CD4-positive, alpha-beta T cell (primary cell): ENCODE data around the gene GALNT12. TPM values are rescaled to one million over a fixed set of nuclear protein-coding genes. Genes with fewer than 3 reads are reported as not detected.

Experiments used
- ATAC-seq: fragments of 200-7000 bp; cut with Tn5 transposase; one replicate; pipeline ENCODE4 v1.10.0; 2022; ENCODE audit warnings: mild to moderate bottlenecking; ENCODE audit not compliant: poor library complexity
- CTCF ChIA-PET: fragments of 350-600 bp; sonication (Branson Sonifier 250); formaldehyde crosslinking; loops from one replicate; lab custom pipeline; 2021; ENCODE audit warnings: antibody characterized with exemption, inconsistent platforms; lab: Charles Lee
- POLR2A ChIA-PET: fragments of 350-600 bp; sonication (Branson Sonifier 250); formaldehyde crosslinking; loops from one replicate; lab custom pipeline; 2021; ENCODE audit warnings: antibody characterized with exemption, inconsistent platforms; lab: Charles Lee
- DNase-seq, 14 experiments: peaks; one replicate each; pipeline ENCODE4 v3.0.0-alpha.2; 2013 to 2020; ENCODE audit warnings: mixed read lengths in 2 of 14
- H3K27ac ChIP-seq, 2 donors: one replicate each; pipeline versions ENCODE4 v1.5.1 to v1.7.0; 2013; ENCODE audit warnings: low read length in 2 of 2, low read depth in 1 of 2, mild to moderate bottlenecking in 1 of 2
- H3K27me3 ChIP-seq, 2 experiments: 1 replicate in 1 of 2; 2 replicates in 1 of 2; pipeline versions ENCODE4 v1.6.1 to v1.7.0; 2013; ENCODE audit warnings: low read length in 2 of 2, control low read depth in 1 of 2, mild to moderate bottlenecking in 1 of 2, moderate library complexity in 1 of 2; ENCODE audit not compliant: insufficient read depth in 2 of 2, control insufficient read depth in 1 of 2
- H3K36me3 ChIP-seq: one replicate; pipeline ENCODE4 v1.6.1; 2013; ENCODE audit warnings: low read length, control low read depth; ENCODE audit not compliant: insufficient read depth
- H3K4me1 ChIP-seq: one replicate; pipeline ENCODE4 v1.6.1; 2013; ENCODE audit warnings: low read length, control low read depth; ENCODE audit not compliant: insufficient read depth
- H3K4me3 ChIP-seq: one replicate; pipeline ENCODE4 v1.5.1; 2013; ENCODE audit warnings: mild to moderate bottlenecking, low read length, moderate library complexity
- H3K9me3 ChIP-seq, 2 experiments: 1 replicate in 1 of 2; 2 replicates in 1 of 2; pipeline versions ENCODE4 v1.6.1 to v1.7.0; 2013; ENCODE audit warnings: low read length in 2 of 2, mild to moderate bottlenecking in 2 of 2, control low read depth in 1 of 2, moderate library complexity in 1 of 2; ENCODE audit not compliant: control insufficient read depth in 1 of 2, insufficient read depth in 1 of 2
- H3K27ac Mint-ChIP-seq: one replicate; pipeline ENCODE4 v1.8.0; 2020; ENCODE audit warnings: mixed read lengths
- H3K27me3 Mint-ChIP-seq: one replicate; pipeline ENCODE4 v1.8.0; 2021; ENCODE audit warnings: mixed read lengths
- H3K36me3 Mint-ChIP-seq: one replicate; pipeline ENCODE4 v1.8.0; 2021; ENCODE audit warnings: low read depth, mixed read lengths
- H3K4me1 Mint-ChIP-seq: one replicate; pipeline ENCODE4 v1.8.0; 2021; ENCODE audit warnings: low read depth, mixed read lengths
- H3K4me3 Mint-ChIP-seq: one replicate; pipeline ENCODE4 v1.8.0; 2020; ENCODE audit warnings: mild to moderate bottlenecking, mixed read lengths
- H3K9me3 Mint-ChIP-seq: one replicate; pipeline ENCODE4 v1.8.0; 2020; ENCODE audit warnings: mixed read lengths
- intact Hi-C, 2 experiments: fragments of 100-400 bp; cut with DNase I in 1 of 2; cut with micrococcal nuclease in 1 of 2; formaldehyde crosslinking; loops; one replicate each; pipeline versions ENCODE4 v1.15.1 to v1.9.0; 2023 to 2025; cut with DNase I, micrococcal nuclease
- total RNA-seq, 174 experiments: library from RNA in 2 of 174; stranded (reverse) in 2 of 174; gene quantifications; one replicate each; pipeline ENCODE4 v1.2.3 and lab custom pipeline; 2021 to 2026
- TF ChIP-seq, protein P1 (sequence below): fragments of 200-600 bp; IDR thresholded peaks from one replicate; pipeline ENCODE4 v1.8.0; 2022; ENCODE audit warnings: antibody characterized with exemption, mild to moderate bottlenecking

Gene GALNT12
- total RNA-seq, 2 experiments from 2014 or later: 8.7 to 11.5 TPM

DNA sequence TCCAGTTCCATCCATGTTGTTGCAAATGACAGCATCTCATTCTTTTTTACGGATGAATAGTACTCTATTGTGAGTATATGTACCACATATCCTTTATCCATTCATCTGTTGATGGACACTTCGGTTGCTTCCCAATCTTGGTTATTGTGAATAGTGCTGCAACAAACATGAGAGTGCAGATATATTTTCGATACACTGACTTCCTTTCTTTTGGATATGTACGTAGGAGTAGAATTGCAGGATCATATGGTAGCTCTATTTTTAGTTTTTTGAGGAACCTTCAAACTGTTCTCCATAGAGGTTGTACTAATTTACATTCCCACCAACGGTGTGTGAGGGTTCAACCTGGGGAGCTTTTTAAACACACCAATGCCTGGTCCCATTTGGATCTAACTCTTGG, 22.3 kb downstream of the GALNT12 start:
- ATAC-seq (no peak), DNase-seq (no peak)
- Mint-ChIP-seq H3K27me3 (no peaks in the 10 kb centered on the region), H3K4me3 (no peak overlapping the region), H3K4me1 (no peaks in the 10 kb centered on the region), H3K36me3 (peaks cover 44% of the 10 kb centered on the region), H3K27ac (no peak overlapping the region), H3K9me3 (no peaks in the 10 kb centered on the region)
- H3K4me1 ChIP-seq: no peaks in the 10 kb centered on the region
- no peak overlapping the region for H3K4me3 ChIP-seq
- H3K9me3 ChIP-seq: no peaks in the 10 kb centered on the region
- POLR2A ChIA-PET: no interaction called here
- intact Hi-C loops: no loop called here
- CTCF ChIA-PET: no interaction called here
- peaks cover 8% of the 10 kb centered on the region for H3K36me3 ChIP-seq
- H3K27ac ChIP-seq: no peak overlapping the region
- TF ChIP-seq, protein P1, sequence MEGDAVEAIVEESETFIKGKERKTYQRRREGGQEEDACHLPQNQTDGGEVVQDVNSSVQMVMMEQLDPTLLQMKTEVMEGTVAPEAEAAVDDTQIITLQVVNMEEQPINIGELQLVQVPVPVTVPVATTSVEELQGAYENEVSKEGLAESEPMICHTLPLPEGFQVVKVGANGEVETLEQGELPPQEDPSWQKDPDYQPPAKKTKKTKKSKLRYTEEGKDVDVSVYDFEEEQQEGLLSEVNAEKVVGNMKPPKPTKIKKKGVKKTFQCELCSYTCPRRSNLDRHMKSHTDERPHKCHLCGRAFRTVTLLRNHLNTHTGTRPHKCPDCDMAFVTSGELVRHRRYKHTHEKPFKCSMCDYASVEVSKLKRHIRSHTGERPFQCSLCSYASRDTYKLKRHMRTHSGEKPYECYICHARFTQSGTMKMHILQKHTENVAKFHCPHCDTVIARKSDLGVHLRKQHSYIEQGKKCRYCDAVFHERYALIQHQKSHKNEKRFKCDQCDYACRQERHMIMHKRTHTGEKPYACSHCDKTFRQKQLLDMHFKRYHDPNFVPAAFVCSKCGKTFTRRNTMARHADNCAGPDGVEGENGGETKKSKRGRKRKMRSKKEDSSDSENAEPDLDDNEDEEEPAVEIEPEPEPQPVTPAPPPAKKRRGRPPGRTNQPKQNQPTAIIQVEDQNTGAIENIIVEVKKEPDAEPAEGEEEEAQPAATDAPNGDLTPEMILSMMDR: no peak
- H3K27me3 ChIP-seq: no peaks in the 10 kb centered on the region

DNA sequence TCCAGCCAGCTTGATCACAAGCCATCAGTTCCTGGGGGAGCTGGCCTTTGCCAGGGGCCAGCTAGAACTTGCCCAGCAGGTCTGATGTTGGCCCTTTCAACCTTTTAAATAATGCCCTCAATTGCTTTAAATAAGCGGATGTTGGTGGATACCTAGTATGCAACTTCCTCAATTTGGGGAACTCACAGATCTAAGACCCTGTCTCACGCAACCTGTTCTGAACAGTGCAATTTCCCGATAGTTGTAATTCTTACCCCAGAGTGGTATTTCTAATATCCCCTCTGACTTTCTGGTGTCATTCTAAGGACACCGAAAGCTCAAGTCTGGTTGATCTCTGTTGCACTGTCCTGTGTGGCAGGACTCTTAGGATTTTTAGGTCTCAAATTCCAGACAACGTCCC, 23.1 kb downstream of the GALNT12 start:
- ChIA-PET POLR2A (no interaction called here), CTCF (no interaction called here)
- H3K27me3 ChIP-seq: no peaks in the 10 kb centered on the region
- Mint-ChIP-seq H3K9me3 (no peaks in the 10 kb centered on the region), H3K4me3 (no peak overlapping the region), H3K27me3 (no peaks in the 10 kb centered on the region), H3K36me3 (peaks cover 52% of the 10 kb centered on the region), H3K27ac (no peak overlapping the region), H3K4me1 (no peaks in the 10 kb centered on the region)
- no peak for ATAC-seq
- no peaks in the 10 kb centered on the region for H3K4me1 ChIP-seq
- H3K4me3 ChIP-seq: no peak overlapping the region
- no peaks in the 10 kb centered on the region for H3K9me3 ChIP-seq
- TF ChIP-seq, protein P1: no peak
- no peak for DNase-seq
- intact Hi-C loops: no loop called here
- H3K36me3 ChIP-seq: peaks cover 8% of the 10 kb centered on the region
- H3K27ac ChIP-seq: no peak overlapping the region

DNA sequence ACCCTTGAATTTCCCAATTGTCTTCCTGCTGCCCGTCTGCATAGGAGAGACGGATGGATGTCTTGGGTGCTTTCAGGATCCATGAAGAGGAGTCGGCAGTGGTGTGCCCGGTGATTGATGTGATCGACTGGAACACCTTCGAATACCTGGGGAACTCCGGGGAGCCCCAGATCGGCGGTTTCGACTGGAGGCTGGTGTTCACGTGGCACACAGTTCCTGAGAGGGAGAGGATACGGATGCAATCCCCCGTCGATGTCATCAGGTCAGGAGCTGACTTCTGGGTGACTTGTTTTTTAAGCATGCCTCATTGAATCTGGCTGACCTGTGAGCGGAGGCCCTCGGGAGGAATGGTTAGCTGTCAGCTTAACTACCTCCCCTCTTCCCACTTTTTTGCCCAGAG, 24.2 kb downstream of the GALNT12 start:
- no peak overlapping the region for H3K4me3 ChIP-seq
- no peaks in the 10 kb centered on the region for H3K4me1 ChIP-seq
- no peak overlapping the region for H3K27ac Mint-ChIP-seq
- H3K9me3 ChIP-seq: no peaks in the 10 kb centered on the region
- no peak overlapping the region for H3K27ac ChIP-seq
- H3K27me3 Mint-ChIP-seq: no peaks in the 10 kb centered on the region
- peaks cover 8% of the 10 kb centered on the region for H3K36me3 ChIP-seq
- ATAC-seq (no peak), DNase-seq (no peak)
- H3K4me3 Mint-ChIP-seq: no peak overlapping the region
- no peaks in the 10 kb centered on the region for H3K9me3 Mint-ChIP-seq
- H3K27me3 ChIP-seq: no peaks in the 10 kb centered on the region
- CTCF ChIA-PET: no interaction called here
- TF ChIP-seq, protein P1: no peak
- POLR2A ChIA-PET: no interaction called here
- intact Hi-C loops: no loop called here
- H3K36me3 Mint-ChIP-seq: peaks cover 54% of the 10 kb centered on the region
- H3K4me1 Mint-ChIP-seq: no peaks in the 10 kb centered on the region
